HL-60 (cell line): Measurements from ENCODE around the gene ACVR1B.

Experiments
- DNase-seq, 2 experiments: peaks; one replicate each; pipeline ENCODE4 v3.0.0-alpha.2; 2010 to 2020; ENCODE audit warnings: low read depth in 1 of 2, low spot score in 1 of 2
- H3K27ac ChIP-seq: fragments of 250-450 bp; sonication (Bioruptor Pico); replicated peaks from 2 replicates; pipeline ENCODE4 v1.5.1; 2020; ENCODE audit warnings: mild to moderate bottlenecking, moderate library complexity
- H3K27me3 ChIP-seq: fragments of 250-450 bp; sonication (Bioruptor Pico); 2 replicates; pipeline ENCODE4 v1.5.1; 2021; ENCODE audit warnings: mild to moderate bottlenecking, moderate library complexity; ENCODE audit not compliant: insufficient read depth, poor library complexity, severe bottlenecking
- H3K4me3 ChIP-seq: replicated peaks from 2 replicates; pipeline ENCODE4 v1.5.1; 2011; ENCODE audit warnings: mild to moderate bottlenecking, control low read depth, low read length; ENCODE audit not compliant: insufficient read depth
- GABPA ChIP-seq: IDR thresholded peaks from 2 replicates; pipeline ENCODE4 v1.6.1; 2012; ENCODE audit warnings: low read depth
- POLR2AphosphoS5 ChIP-seq: IDR thresholded peaks from 2 replicates; pipeline ENCODE4 v1.6.1; 2012; ENCODE audit warnings: low read depth
- SPI1 ChIP-seq: IDR thresholded peaks from 2 replicates; pipeline ENCODE4 v1.6.1; 2012; ENCODE audit warnings: low read depth, mild to moderate bottlenecking, borderline replicate concordance
- TF ChIP-seq, protein P1 (sequence below): IDR thresholded peaks from one replicate; pipeline ENCODE4 v1.5.1; 2011; ENCODE audit warnings: low read length, control low read depth, inconsistent platforms; ENCODE audit not compliant: insufficient read depth
- TF ChIP-seq, protein P2 (sequence below): IDR thresholded peaks from 2 replicates; pipeline ENCODE4 v1.6.1; 2012; ENCODE audit warnings: low read depth; ENCODE audit not compliant: insufficient replicate concordance

Gene ACVR1B

DNA sequence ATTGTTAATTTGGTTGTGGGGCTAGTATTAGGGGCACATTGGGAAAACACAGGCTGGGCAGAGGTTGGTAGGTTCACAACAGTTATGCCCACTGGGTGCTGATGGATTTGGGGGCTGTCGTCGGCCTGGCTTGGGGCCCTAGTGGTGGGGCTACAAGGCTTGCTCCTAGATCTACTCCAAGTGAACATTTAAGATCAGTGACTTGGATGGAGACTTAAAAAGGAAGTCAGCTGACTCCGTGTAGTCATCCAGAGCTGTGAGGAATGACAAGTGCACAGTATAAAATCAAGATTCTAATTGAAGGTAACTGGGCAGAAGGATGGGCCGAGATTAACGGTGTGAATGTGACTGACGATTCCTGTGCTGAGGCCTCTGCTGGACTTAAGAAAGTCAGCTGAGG is 86.9 kb downstream of the ACVR1B start:
- Histone ChIP-seq H3K4me3 (no peak overlapping the region), H3K27ac (no peak overlapping the region), H3K27me3 (peaks cover 3% of the 10 kb centered on the region)
- TF ChIP-seq, protein P1, sequence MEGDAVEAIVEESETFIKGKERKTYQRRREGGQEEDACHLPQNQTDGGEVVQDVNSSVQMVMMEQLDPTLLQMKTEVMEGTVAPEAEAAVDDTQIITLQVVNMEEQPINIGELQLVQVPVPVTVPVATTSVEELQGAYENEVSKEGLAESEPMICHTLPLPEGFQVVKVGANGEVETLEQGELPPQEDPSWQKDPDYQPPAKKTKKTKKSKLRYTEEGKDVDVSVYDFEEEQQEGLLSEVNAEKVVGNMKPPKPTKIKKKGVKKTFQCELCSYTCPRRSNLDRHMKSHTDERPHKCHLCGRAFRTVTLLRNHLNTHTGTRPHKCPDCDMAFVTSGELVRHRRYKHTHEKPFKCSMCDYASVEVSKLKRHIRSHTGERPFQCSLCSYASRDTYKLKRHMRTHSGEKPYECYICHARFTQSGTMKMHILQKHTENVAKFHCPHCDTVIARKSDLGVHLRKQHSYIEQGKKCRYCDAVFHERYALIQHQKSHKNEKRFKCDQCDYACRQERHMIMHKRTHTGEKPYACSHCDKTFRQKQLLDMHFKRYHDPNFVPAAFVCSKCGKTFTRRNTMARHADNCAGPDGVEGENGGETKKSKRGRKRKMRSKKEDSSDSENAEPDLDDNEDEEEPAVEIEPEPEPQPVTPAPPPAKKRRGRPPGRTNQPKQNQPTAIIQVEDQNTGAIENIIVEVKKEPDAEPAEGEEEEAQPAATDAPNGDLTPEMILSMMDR = no peak
- TF ChIP-seq SPI1 (no peak), POLR2AphosphoS5 (no peak), GABPA (no peak)
- TF ChIP-seq, protein P2, sequence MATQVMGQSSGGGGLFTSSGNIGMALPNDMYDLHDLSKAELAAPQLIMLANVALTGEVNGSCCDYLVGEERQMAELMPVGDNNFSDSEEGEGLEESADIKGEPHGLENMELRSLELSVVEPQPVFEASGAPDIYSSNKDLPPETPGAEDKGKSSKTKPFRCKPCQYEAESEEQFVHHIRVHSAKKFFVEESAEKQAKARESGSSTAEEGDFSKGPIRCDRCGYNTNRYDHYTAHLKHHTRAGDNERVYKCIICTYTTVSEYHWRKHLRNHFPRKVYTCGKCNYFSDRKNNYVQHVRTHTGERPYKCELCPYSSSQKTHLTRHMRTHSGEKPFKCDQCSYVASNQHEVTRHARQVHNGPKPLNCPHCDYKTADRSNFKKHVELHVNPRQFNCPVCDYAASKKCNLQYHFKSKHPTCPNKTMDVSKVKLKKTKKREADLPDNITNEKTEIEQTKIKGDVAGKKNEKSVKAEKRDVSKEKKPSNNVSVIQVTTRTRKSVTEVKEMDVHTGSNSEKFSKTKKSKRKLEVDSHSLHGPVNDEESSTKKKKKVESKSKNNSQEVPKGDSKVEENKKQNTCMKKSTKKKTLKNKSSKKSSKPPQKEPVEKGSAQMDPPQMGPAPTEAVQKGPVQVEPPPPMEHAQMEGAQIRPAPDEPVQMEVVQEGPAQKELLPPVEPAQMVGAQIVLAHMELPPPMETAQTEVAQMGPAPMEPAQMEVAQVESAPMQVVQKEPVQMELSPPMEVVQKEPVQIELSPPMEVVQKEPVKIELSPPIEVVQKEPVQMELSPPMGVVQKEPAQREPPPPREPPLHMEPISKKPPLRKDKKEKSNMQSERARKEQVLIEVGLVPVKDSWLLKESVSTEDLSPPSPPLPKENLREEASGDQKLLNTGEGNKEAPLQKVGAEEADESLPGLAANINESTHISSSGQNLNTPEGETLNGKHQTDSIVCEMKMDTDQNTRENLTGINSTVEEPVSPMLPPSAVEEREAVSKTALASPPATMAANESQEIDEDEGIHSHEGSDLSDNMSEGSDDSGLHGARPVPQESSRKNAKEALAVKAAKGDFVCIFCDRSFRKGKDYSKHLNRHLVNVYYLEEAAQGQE = no peak
- DNase-seq = no peak

DNA sequence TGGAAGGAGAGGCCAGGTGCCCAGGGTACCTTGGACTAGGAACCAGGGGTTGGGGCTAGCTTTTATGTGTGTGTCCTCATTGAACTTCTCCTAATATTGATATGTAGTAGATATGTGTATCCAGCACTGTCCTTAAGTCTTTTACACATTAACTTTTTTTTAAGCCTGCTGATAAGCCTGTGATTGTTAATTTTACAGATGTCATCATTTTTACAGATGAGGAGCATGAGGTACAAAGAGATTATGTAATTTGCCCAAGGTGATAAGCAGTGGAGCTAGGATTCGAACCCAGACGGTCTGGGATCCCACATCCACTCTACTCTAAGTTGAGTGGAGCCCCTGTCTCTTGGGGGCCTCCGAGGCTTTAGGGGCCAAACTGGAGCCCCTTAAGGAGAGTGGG is 89.5 kb downstream of the ACVR1B start:
- no peak for DNase-seq
- Histone ChIP-seq H3K27me3 (peaks cover 3% of the 10 kb centered on the region), H3K4me3 (no peak overlapping the region), H3K27ac (no peak overlapping the region)
- TF ChIP-seq POLR2AphosphoS5 (no peak), GABPA (no peak), SPI1 (no peak)
- TF ChIP-seq, protein P2 = no peak
- TF ChIP-seq, protein P1 = no peak

DNA sequence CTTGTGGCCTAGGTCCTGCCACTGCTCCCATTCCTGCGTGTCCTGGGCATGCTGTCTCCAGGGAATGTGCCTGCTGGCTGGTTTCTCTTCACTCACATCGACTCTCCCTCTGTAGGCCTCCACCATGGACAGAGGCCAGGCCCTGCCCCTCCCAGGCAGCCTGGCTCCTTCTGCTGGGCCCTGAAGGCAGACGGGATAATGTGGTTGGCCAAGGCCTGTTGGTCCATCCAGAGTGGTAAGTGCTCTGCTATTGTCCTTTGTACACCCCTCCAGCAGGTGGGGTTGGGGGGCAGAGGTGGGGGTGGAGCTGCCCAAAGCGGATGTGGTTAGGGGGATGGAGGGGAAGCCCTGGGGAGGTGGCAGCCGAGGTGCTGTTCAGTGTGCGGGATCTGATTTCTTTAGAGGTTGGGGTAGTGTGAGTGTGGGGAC is 90.2 kb downstream of the ACVR1B start:
- no peak overlapping the region for H3K27ac ChIP-seq
- no peak overlapping the region for H3K4me3 ChIP-seq
- TF ChIP-seq, protein P1 = no peak
- TF ChIP-seq GABPA = no peak
- TF ChIP-seq, protein P2 = peak; percentile 88
- DNase-seq = no peak
- peaks cover 3% of the 10 kb centered on the region for H3K27me3 ChIP-seq
